ENCODE results near the gene LRFN2. TPM values are rescaled to one million over a fixed set of nuclear protein-coding genes. Genes with fewer than 3 reads are reported as not detected.

Gene LRFN2
- total RNA-seq, 1 donor from 2014 or later = not detected

DNA sequence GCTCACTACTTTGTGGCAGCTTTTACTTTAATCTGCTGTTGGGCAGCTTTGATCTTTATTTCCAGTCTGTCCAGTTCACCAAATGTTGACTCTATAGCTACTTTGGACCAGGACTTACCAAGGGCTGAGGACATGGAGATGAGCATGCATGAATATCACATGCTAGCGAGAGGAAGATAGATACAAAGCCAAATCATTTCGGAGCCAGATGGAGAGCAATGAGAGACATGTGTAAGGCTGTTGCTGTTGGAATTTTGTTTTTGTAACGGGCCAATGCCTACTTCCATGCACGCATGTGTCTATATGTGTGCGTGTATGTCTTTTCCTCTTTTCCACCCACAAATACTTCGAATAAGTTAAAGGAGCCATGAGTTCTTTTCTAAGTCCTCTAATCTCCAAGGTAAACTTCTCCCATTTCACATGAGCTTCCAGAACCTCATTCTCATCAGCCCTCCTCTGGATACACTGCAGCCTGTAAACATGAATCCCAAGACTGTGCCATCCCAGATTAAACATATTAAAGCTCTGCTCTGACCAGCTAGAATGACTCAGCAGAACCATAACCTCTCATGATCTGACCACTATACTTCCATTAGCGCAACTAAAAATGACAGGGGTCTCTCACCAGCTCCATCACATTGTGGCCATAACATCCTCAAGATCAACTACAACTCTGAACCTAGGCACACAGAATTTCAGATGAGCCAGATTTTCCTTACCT is 160.7 kb downstream of the LRFN2 start:
- Mint-ChIP-seq H3K36me3 (ENCODE audit: low read depth) (no peaks in the 10 kb centered on the region), H3K4me3 (no peak overlapping the region), H3K27ac (no peak overlapping the region), H3K4me1 (no peaks in the 10 kb centered on the region), H3K9me3 (no peaks in the 10 kb centered on the region), H3K27me3 (no peaks in the 10 kb centered on the region)
- intact Hi-C loops (cut with micrococcal nuclease) = no loop called here
- ATAC-seq (ENCODE audit: low read depth) (no peak), DNase-seq (no peak)
- TF ChIP-seq, protein P1, sequence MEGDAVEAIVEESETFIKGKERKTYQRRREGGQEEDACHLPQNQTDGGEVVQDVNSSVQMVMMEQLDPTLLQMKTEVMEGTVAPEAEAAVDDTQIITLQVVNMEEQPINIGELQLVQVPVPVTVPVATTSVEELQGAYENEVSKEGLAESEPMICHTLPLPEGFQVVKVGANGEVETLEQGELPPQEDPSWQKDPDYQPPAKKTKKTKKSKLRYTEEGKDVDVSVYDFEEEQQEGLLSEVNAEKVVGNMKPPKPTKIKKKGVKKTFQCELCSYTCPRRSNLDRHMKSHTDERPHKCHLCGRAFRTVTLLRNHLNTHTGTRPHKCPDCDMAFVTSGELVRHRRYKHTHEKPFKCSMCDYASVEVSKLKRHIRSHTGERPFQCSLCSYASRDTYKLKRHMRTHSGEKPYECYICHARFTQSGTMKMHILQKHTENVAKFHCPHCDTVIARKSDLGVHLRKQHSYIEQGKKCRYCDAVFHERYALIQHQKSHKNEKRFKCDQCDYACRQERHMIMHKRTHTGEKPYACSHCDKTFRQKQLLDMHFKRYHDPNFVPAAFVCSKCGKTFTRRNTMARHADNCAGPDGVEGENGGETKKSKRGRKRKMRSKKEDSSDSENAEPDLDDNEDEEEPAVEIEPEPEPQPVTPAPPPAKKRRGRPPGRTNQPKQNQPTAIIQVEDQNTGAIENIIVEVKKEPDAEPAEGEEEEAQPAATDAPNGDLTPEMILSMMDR (IDR thresholded peaks at IDR 0.05) = no peak
- ChIA-PET POLR2A (no interaction called here), CTCF (no interaction called here)

DNA sequence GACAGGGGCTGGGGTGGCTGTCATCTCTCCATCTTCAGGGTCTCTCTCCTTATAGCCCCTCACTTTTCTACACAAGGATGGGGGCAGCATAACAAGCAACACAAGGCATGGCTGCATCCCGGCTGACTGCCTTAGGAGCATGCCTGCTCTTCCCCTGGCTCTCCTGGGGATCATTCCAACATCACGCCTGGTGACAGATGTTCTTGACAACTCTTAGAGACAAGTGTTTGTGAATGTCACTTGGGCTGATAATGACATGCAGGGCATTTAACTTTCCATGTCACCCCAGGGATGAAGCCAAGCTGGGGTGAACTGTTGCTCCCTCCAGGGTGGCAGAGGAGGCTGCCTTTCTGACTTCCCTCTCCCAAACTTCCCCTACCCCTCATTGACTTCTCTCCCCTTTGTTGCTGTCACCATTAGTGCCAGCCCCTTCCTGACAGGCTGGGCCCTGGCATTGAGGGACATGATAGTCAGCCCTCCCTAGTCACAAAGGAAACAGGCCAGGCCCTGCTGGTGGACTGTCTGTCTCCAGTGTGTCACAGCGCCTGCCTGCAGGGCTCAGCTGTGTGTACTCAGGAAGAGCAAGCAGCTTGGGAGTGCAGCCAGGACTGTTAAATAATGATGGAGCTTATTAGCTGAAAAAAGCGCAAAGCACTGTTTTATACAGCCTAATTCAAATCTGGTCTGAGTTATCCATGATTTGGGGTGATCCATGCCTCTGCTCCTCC is 161.8 kb downstream of the LRFN2 start:
- intact Hi-C loops (cut with micrococcal nuclease) = no loop called here
- CTCF ChIA-PET = no interaction called here
- TF ChIP-seq, protein P1 (IDR thresholded peaks at IDR 0.05) = no peak
- H3K4me1 Mint-ChIP-seq = no peaks in the 10 kb centered on the region
- H3K36me3 Mint-ChIP-seq (ENCODE audit: low read depth) = no peaks in the 10 kb centered on the region
- no peak overlapping the region for H3K4me3 Mint-ChIP-seq
- DNase-seq = no peak
- no peaks in the 10 kb centered on the region for H3K9me3 Mint-ChIP-seq
- H3K27me3 Mint-ChIP-seq = no peaks in the 10 kb centered on the region
- POLR2A ChIA-PET = no interaction called here
- ATAC-seq (ENCODE audit: low read depth) = no peak
- H3K27ac Mint-ChIP-seq = no peak overlapping the region

DNA sequence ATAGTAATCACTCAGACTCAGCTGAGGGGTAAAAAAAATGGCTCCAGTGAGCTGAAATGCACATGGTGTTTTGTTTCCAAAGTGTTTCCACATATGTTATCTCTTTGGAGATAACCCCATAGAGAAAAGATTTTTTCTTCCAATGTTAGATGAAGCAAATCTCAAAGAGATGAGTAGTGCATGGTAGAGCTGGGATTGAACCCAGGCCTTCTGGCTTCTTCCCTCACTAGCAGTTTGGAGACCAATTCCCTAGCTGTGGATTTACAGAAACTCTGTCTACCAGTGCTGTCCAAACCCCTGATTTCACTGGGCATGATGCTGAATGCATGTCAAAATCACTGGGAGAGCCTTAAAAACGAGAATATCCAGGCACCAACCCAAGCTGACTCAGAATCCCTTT is 165.1 kb downstream of the LRFN2 start:
- TF ChIP-seq, protein P1 (IDR thresholded peaks at IDR 0.05) = no peak
- Mint-ChIP-seq H3K9me3 (no peaks in the 10 kb centered on the region), H3K27me3 (peaks cover 2% of the 10 kb centered on the region), H3K36me3 (ENCODE audit: low read depth) (no peaks in the 10 kb centered on the region), H3K4me3 (no peak overlapping the region), H3K27ac (no peak overlapping the region), H3K4me1 (no peaks in the 10 kb centered on the region)
- DNase-seq = no peak
- CTCF ChIA-PET = no interaction called here
- ATAC-seq (ENCODE audit: low read depth) = no peak
- POLR2A ChIA-PET = no interaction called here
- intact Hi-C loops (cut with micrococcal nuclease) = no loop called here

DNA sequence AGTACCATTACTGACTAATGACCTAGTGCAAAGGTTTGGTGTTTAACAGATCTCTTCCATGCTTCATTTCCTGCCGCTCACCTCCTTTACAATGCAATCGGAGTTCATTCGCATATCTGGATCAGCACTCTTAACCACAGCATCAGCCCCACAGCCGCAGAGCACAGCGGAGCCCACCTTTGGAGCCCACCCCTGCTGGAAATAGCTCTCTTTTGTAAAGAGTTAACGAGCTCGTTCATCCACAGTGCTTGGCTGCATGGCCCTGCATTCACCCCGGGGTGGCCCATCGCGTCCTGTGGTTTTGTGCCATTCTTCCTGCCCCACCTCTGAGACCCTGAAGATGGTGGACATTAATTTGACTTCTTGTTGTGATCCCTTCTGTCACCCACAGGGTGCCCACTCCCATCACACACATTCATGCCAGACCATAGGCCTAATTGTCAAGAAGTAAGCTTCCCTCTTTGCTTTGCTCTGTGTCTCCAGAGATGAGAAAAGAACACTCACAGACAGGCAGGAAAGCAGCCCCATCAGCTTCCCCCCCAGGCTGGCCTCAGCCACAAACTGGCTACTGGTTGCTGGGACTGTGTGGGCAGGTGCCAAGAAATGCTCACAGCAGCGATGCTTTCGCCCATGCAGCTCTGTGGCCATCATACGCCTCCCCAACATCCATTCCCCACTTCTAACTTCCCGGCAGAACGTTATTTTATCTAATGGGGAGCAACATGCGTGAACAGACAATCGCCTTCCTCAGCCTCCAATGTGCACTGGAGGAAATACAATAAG is 167.0 kb downstream of the LRFN2 start:
- Mint-ChIP-seq H3K36me3 (ENCODE audit: low read depth) (no peaks in the 10 kb centered on the region), H3K4me1 (no peaks in the 10 kb centered on the region), H3K4me3 (no peak overlapping the region), H3K27me3 (peaks cover 2% of the 10 kb centered on the region), H3K9me3 (no peaks in the 10 kb centered on the region), H3K27ac (no peak overlapping the region)
- CTCF ChIA-PET = no interaction called here
- intact Hi-C loops (cut with micrococcal nuclease) = no loop called here
- ATAC-seq (ENCODE audit: low read depth) = no peak
- POLR2A ChIA-PET = no interaction called here
- DNase-seq = no peak
- TF ChIP-seq, protein P1 (IDR thresholded peaks at IDR 0.05) = no peak

DNA sequence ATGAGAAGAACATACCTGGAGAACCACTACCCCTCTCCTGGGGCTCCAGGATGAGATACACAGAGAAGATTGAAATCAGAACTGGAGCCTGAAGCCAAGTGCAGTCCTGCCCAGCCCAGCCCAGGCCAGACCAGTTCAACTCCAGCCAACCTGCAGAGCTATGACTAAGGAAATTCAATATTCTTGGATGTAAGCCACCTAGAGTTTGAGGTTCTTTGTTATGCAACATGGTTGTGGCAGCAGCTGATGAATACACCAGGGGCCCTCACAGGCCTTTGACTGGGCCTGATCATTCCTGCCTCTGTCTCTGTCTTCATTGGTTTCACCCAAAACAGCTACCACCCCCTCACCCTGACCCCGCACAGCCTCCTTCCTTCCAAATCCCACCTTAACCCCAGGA is 167.8 kb downstream of the LRFN2 start:
- Mint-ChIP-seq H3K4me3 (no peak overlapping the region), H3K27ac (no peak overlapping the region), H3K27me3 (peaks cover 2% of the 10 kb centered on the region), H3K9me3 (no peaks in the 10 kb centered on the region), H3K36me3 (ENCODE audit: low read depth) (no peaks in the 10 kb centered on the region), H3K4me1 (no peaks in the 10 kb centered on the region)
- intact Hi-C loops (cut with micrococcal nuclease) = no loop called here
- ATAC-seq (ENCODE audit: low read depth) (no peak), DNase-seq (no peak)
- ChIA-PET POLR2A (no interaction called here), CTCF (no interaction called here)
- TF ChIP-seq, protein P1 (IDR thresholded peaks at IDR 0.05) = no peak

Data from activated B cell treated with CpG ODN at 0.5 μM for 24 hours (primary cell).